Choroid plexus epithelial cell (primary cell): ENCODE data around the gene RREB1.

ENCODE experiments used
- DNase-seq: peaks from one replicate; pipeline ENCODE4 v3.0.0-alpha.2; 2010; ENCODE audit warnings: low read depth
- H3K4me3 ChIP-seq: 2 replicates; pipeline ENCODE4 v1.5.1; 2011; ENCODE audit warnings: low read depth, mild to moderate bottlenecking, control low read depth, low read length, moderate library complexity
- TF ChIP-seq, protein P1 (sequence below): conservative IDR thresholded peaks from 2 replicates; pipeline ENCODE4 v1.5.1; 2011; ENCODE audit warnings: low read depth, mild to moderate bottlenecking, control low read depth, inconsistent platforms, low read length, moderate library complexity

The RREB1 gene

DNA sequence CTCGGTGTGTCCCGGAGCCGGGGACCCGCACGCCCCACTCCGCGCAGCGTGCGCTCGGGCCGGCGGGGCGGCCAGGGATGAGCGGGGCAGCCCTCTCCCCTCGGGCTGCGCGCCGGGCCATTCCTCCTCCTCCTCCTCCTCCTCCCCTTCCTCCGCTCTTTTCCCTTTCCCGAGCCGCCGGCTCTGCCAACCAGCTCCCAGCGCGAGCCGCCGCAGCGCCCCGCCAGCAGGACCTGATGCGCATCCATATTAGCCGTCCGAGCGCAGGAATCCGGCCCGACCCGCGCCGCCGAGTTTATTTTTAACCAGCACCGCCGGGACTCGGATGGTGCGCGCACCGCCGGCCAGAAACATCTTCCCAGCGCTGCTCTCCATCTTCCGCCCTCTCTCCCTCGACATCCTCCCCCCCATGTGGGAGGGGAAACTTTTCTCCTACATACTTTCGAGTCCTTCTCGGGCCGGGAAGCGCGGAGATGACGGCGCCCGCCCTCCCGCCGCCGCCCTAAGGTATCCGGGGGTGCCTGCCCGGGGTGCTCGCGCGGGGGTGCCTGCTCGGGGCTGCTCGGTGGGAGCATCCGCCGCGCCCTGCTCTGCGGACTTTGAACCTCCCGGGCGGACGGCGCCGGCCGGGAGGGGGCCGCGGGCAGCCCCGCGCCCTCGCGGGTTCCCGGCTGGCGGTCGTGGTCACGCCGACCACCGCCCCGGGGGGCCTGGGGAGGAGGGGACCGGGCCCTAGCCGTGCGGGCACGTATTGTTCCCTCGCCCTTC, 619 bp downstream of the RREB1 start:
- peak; percentile 55 for DNase-seq
- H3K4me3 ChIP-seq, result peak overlapping the region; percentile 94
- TF ChIP-seq, protein P1, sequence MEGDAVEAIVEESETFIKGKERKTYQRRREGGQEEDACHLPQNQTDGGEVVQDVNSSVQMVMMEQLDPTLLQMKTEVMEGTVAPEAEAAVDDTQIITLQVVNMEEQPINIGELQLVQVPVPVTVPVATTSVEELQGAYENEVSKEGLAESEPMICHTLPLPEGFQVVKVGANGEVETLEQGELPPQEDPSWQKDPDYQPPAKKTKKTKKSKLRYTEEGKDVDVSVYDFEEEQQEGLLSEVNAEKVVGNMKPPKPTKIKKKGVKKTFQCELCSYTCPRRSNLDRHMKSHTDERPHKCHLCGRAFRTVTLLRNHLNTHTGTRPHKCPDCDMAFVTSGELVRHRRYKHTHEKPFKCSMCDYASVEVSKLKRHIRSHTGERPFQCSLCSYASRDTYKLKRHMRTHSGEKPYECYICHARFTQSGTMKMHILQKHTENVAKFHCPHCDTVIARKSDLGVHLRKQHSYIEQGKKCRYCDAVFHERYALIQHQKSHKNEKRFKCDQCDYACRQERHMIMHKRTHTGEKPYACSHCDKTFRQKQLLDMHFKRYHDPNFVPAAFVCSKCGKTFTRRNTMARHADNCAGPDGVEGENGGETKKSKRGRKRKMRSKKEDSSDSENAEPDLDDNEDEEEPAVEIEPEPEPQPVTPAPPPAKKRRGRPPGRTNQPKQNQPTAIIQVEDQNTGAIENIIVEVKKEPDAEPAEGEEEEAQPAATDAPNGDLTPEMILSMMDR, result no peak

DNA sequence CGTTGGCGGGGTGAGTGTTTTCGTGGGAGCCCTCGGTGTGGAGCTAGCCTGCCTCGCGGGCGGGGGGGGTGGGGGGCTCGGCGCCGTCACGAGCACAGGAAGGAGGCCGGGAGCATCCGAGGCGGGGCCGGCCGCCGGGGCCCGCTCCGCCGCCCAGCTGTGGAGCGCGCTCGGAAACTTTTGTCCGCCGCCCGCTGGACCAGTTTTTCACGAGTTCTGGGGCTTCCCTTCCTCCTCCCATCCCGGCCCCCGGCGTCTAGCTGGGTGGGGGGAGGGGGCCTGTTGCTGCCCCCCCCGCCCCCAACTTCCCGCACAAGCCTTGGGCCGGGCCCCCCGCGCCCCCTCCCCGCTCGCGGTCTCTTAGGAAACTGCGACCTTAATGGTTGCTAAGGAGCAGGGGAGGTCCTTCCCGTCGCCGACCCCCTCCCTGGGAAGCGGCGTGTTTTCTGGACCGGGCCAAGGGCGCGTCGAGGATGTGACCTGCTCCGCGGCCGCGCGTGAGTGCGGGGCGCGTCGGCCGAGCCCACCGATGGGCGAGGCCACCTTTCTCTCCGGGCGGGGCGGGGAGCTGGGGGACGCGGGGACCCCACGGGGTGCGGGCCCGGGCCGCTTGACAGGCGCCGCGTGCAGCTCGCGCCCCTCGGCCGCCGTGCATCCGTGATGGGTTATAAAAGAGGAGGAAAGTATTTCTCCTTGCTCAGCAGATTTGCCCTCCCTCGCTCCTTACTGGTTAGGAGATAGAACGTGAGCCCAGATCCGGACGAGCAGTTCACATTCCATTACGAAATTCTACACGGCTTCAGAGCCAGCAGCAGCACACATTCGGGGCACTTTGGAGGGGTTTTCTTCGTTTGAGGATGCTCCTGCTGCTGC, 1.4 kb downstream of the RREB1 start:
- DNase-seq, result peak; percentile 89
- peak overlapping the region; percentile 94 for H3K4me3 ChIP-seq
- TF ChIP-seq, protein P1, result no peak

DNA sequence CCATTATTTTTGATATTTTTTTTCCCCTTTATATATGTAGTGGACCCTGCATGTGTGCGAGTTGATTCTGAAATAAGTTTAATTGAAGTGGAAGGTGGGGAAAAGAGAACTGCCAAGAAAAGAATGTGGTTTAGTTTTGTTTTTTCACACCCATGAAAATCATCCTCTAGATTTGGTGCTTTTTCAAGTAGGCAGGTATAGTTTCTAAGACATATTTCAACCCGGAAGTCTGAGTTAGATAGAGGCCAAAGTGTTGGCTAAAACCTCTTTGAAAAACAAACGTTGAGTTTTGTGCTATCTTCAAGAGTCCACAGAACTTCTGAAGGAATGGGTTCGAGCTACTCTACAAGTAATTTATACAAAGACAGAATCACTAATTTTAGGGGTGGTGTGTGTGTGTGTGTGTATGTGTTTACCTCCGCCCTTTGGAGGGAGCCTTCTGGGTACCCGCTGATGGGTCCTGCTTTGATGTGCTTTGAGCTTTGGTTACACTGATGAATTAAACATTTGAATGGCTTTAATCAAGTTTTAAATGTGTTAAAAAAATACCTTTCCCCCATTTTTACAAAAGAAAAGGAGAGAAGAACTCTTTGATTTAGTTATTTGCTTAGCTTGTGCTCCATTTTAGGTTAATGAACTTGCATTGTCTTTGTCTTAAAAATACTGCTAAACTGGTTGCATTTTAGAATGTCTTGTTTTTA, 2.5 kb downstream of the RREB1 start:
- TF ChIP-seq, protein P1, result no peak
- H3K4me3 ChIP-seq, result peak overlapping the region; percentile 94
- DNase-seq, result no peak

DNA sequence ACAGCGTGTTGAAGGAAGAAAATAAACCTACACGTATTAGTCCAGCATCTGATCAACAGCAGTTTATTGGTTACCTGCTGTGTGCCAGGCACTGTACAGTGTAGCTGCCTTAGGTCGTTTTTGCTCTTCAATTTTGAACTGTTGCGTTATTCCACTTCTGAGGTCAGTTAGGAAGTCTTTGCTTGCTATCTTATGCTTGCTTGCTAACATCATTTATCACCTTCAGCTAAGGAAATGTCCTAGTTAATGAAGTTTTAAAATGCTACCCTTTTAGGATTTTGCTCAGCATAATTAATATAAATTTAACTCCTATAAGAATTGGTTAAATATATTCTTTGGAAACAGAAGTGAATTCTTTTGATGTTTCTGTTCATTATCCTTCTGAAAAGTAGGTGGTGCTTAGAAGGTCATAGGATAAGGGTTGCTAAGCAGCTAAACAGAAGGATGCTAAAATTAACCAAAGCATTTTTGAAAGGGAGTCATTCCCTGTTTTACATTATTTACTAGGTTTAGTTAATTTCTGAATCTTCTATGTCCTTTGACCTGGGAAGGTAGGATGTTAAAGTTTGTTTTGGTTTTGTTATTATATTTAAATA, 3.4 kb downstream of the RREB1 start:
- H3K4me3 ChIP-seq, result no peak overlapping the region
- TF ChIP-seq, protein P1, result no peak
- no peak for DNase-seq

DNA sequence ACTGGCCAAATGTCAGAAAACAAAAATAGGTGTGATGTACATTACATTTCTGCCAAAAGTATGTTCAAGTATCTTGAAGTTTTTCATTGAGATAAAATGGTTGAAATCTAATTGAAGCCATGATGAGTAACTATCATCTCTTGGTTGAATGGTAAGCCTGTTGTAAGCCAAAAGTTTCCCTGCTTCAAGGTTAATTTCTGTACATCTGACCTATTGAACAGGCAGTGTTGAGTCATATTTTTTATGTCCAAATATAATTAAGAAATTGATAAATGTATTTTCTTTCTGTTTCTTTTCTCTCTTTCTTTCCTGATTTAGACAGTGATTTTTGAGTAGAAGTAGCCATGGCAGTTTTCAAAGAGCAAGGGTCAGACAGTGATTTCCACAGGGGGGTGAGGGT, 4.4 kb downstream of the RREB1 start:
- no peak for DNase-seq
- TF ChIP-seq, protein P1, result no peak
- no peak overlapping the region for H3K4me3 ChIP-seq

DNA sequence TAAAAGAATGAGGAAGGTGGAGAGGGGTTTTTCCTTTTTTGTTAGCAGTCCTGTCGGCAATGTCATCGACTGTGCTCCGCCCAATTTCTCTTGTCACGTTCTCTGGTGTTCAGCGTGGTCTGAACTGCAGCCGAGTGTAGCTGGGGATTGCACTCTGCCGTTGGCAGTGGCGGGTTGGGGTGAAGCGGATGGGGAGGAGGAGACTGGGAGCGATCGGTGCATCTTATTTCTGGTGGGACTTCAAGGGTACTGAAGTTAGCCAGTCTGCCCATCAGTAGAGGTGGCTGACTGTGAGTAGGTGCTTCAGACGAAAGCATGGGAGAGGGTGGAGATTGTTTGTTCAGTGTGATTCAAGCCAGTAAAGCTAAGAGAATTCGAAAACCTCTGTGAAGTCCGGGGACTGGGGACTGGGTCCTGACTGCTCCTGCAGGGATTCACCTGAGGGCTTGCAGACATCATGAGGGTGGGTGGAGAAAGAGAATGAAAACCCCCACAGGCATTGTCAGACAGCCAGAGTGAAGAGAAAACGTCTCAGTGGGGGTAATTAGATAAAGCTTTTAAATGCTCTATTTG, 5.1 kb downstream of the RREB1 start:
- TF ChIP-seq, protein P1, result no peak
- no peak overlapping the region for H3K4me3 ChIP-seq
- no peak for DNase-seq
